HG03095 (cell line): ENCODE measurements around the gene GPBP1L1.
"Not testable (repeated sequence)": the region's sequence is repeated elsewhere in the genome, so short reads cannot be mapped to it uniquely, and the experiment has no call there.

ENCODE experiments used
- ATAC-seq: cut with Tn5 transposase; IDR thresholded peaks from one replicate; pipeline ENCODE4 v1.9.1; 2021; ENCODE audit warnings: moderate library complexity; ENCODE audit not compliant: unreplicated experiment

Gene GPBP1L1

GRCh38 chr1:45684402-45684801, 1.9 kb downstream of the GPBP1L1 start:
- no peak for ATAC-seq

GRCh38 chr1:45682942-45683341, 3.4 kb downstream of the GPBP1L1 start:
- ATAC-seq, result no peak

- no peak for ATAC-seq
Observed at GRCh38 chr1:45679123-45679522, 7.2 kb downstream of the GPBP1L1 start.

- no peak for ATAC-seq
Observed at GRCh38 chr1:45678489-45678888, 7.8 kb downstream of the GPBP1L1 start.

GRCh38 chr1:45677751-45678245, 8.5 kb downstream of the GPBP1L1 start:
- ATAC-seq, result no peak

- not testable (repeated sequence) for ATAC-seq
Observed at GRCh38 chr1:45676553-45676952, 9.8 kb downstream of the GPBP1L1 start.

GRCh38 chr1:45674478-45674877, 11.9 kb downstream of the GPBP1L1 start:
- no peak for ATAC-seq

- ATAC-seq, result no peak
Observed at GRCh38 chr1:45673956-45674355, 12.4 kb downstream of the GPBP1L1 start.

GRCh38 chr1:45669859-45670655, 16.3 kb downstream of the GPBP1L1 start:
- no peak for ATAC-seq

GRCh38 chr1:45669379-45669778, 17.0 kb downstream of the GPBP1L1 start:
- ATAC-seq, result no peak

GRCh38 chr1:45668526-45668925, 17.8 kb downstream of the GPBP1L1 start:
- ATAC-seq, result no peak

- ATAC-seq, result no peak
Observed at GRCh38 chr1:45667321-45668111, 18.8 kb downstream of the GPBP1L1 start.

- no peak for ATAC-seq
Observed at GRCh38 chr1:45666836-45667235, 19.5 kb downstream of the GPBP1L1 start.

GRCh38 chr1:45660336-45660735, 26.0 kb downstream of the GPBP1L1 start:
- no peak for ATAC-seq

- no peak for ATAC-seq
Observed at GRCh38 chr1:45659222-45659621, 27.1 kb downstream of the GPBP1L1 start.

GRCh38 chr1:45658171-45658570, 28.2 kb downstream of the GPBP1L1 start:
- no peak for ATAC-seq

GRCh38 chr1:45656573-45657226, 29.6 kb downstream of the GPBP1L1 start:
- no peak for ATAC-seq

GRCh38 chr1:45654540-45655280, 31.6 kb downstream of the GPBP1L1 start:
- ATAC-seq, result no peak

- ATAC-seq, result no peak
Observed at GRCh38 chr1:45647248-45648021, 38.9 kb downstream of the GPBP1L1 start.

- no peak for ATAC-seq
Observed at GRCh38 chr1:45644661-45645060, 41.7 kb downstream of the GPBP1L1 start.
